Osteoblast (primary cell): ENCODE data around the gene INMT. TPM values are rescaled to one million over a fixed set of nuclear protein-coding genes. Genes with fewer than 3 reads are reported as not detected.

Experiments
- DNase-seq: peaks from one replicate; pipeline ENCODE4 v3.0.0; 2011; ENCODE audit warnings: low spot score, mixed read lengths; ENCODE audit not compliant: insufficient read length; ENCODE audit errors: missing footprints
- H2AFZ ChIP-seq: 2 replicates; pipeline ENCODE4 v1.6.0; 2011; ENCODE audit warnings: mild to moderate bottlenecking, low read length
- H3K27ac ChIP-seq: 2 replicates; pipeline ENCODE4 v1.5.1; 2011; ENCODE audit warnings: mild to moderate bottlenecking, low read depth, low read length, moderate library complexity
- H3K27me3 ChIP-seq: 2 replicates; pipeline ENCODE4 v1.6.0; 2012; ENCODE audit warnings: mild to moderate bottlenecking, control low read depth, inconsistent platforms, low read length, moderate library complexity; ENCODE audit not compliant: insufficient read depth
- H3K36me3 ChIP-seq: 2 replicates; pipeline ENCODE4 v1.5.1; 2011; ENCODE audit warnings: mild to moderate bottlenecking, low read length, control low read depth, moderate library complexity; ENCODE audit not compliant: insufficient read depth
- H3K4me1 ChIP-seq: 2 replicates; pipeline ENCODE4 v1.5.1; 2011; ENCODE audit warnings: mild to moderate bottlenecking, low read length, control low read depth, moderate library complexity; ENCODE audit not compliant: insufficient read depth
- H3K4me2 ChIP-seq: 2 replicates; pipeline ENCODE4 v1.6.0; 2011; ENCODE audit warnings: mild to moderate bottlenecking, low read length; ENCODE audit not compliant: insufficient read depth
- H3K4me3 ChIP-seq: fragments of 200-600 bp; sonication (generic); 3 replicates; pipeline ENCODE4 v1.5.1; 2012; ENCODE audit warnings: mild to moderate bottlenecking, low read length, inconsistent platforms; ENCODE audit not compliant: insufficient read depth
- H3K79me2 ChIP-seq: 2 replicates; pipeline ENCODE4 v1.6.0; 2012; ENCODE audit warnings: mild to moderate bottlenecking, low read length, control low read depth, inconsistent platforms; ENCODE audit not compliant: insufficient read depth
- H3K9me3 ChIP-seq: 2 replicates; pipeline ENCODE4 v1.5.1; 2011; ENCODE audit warnings: low read depth, low read length, control low read depth
- H4K20me1 ChIP-seq: 2 replicates; pipeline ENCODE4 v1.6.0; 2012; ENCODE audit warnings: mild to moderate bottlenecking, low read length, control low read depth; ENCODE audit not compliant: insufficient read depth
- total RNA-seq: library from RNA; depleted of rRNA; stranded (reverse); fragments of >200 nt; gene quantifications from 2 replicates; pipeline ENCODE4 v1.2.3, GENCODE V29; 2012
- TF ChIP-seq, protein P1 (sequence below): IDR thresholded peaks from 2 replicates; pipeline ENCODE4 v1.5.1; 2011; ENCODE audit warnings: mild to moderate bottlenecking, low read depth, low read length, moderate library complexity; ENCODE audit errors: extremely low read depth

The INMT gene
- total RNA-seq, 1 donor: 0.72 TPM

DNA sequence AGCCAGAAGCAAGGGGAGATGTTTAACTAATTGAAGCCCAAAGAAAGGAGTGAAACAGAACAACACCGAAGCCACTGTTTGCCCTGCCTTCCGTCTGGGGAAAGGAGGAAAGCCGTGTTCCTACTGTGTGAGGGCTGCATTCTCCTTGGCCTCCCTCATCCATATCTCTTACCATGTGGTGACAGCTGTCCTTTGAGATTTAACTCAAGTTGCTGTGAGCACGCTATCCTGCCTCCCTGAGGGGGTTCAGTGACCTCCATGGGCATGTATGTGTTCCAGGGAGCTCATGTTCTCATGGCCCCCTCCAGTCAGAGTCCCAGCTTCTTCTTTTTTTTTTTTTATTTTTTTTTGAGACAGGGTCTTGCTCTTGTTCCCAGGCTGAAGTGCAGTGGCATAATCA is 43.5 kb upstream of the INMT start:
- Histone ChIP-seq H3K4me2 (no peak overlapping the region), H3K4me3 (no peak overlapping the region), H3K4me1 (no peaks in the 10 kb centered on the region), H3K36me3 (no peaks in the 10 kb centered on the region), H3K79me2 (no peaks in the 10 kb centered on the region), H3K27ac (no peak overlapping the region), H3K27me3 (peaks cover 8% of the 10 kb centered on the region), H4K20me1 (no peaks in the 10 kb centered on the region), H3K9me3 (no peaks in the 10 kb centered on the region), H2AFZ (no peak overlapping the region)
- TF ChIP-seq, protein P1, sequence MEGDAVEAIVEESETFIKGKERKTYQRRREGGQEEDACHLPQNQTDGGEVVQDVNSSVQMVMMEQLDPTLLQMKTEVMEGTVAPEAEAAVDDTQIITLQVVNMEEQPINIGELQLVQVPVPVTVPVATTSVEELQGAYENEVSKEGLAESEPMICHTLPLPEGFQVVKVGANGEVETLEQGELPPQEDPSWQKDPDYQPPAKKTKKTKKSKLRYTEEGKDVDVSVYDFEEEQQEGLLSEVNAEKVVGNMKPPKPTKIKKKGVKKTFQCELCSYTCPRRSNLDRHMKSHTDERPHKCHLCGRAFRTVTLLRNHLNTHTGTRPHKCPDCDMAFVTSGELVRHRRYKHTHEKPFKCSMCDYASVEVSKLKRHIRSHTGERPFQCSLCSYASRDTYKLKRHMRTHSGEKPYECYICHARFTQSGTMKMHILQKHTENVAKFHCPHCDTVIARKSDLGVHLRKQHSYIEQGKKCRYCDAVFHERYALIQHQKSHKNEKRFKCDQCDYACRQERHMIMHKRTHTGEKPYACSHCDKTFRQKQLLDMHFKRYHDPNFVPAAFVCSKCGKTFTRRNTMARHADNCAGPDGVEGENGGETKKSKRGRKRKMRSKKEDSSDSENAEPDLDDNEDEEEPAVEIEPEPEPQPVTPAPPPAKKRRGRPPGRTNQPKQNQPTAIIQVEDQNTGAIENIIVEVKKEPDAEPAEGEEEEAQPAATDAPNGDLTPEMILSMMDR: no peak
- peak; percentile 56 for DNase-seq

DNA sequence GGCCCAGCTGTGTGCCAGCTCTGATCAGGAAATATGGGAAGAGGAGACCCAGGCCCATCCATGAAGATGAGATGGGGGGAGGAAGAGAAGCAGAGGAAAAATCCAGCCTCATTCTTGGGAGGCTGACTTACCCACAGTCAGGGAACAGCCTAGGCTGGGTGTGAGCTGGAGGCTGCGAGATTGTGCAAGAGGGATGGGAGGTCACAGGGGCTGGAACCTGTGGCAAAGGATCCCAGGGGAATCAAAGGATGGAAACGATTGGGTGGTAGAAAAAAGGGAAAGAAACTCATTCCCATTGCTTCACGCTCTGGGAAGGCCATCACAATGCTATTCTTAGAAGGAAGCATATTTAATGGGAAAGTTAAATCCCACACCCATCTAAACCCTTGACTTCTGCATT is 43.0 kb upstream of the INMT start:
- Histone ChIP-seq H3K4me1 (no peaks in the 10 kb centered on the region), H3K4me3 (no peak overlapping the region), H3K27me3 (peaks cover 8% of the 10 kb centered on the region), H4K20me1 (no peaks in the 10 kb centered on the region), H3K79me2 (no peaks in the 10 kb centered on the region), H3K9me3 (no peaks in the 10 kb centered on the region), H2AFZ (no peak overlapping the region), H3K27ac (no peak overlapping the region), H3K4me2 (no peak overlapping the region), H3K36me3 (no peaks in the 10 kb centered on the region)
- TF ChIP-seq, protein P1: no peak
- peak; percentile 90 for DNase-seq

DNA sequence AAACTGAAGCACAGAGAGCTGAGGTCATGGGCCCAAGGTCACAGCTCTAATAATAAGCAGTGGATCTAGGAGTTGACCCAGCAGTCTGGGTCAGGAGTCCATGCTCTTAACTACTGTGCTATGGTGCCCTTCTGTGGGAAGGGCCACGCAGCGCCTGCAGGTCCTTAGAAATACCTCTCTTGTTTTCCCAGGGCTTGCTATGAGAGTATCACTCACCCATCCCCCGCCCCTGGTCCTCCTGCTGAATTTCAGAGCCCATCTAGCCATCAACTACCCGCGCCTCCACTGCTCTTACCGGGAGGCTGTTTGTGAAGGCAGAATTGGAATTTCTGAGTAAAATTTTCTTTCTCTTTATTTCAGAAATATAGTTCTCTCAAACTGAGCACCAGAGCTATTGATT is 42.4 kb upstream of the INMT start:
- Histone ChIP-seq H3K9me3 (no peaks in the 10 kb centered on the region), H3K27me3 (peaks cover 11% of the 10 kb centered on the region), H3K27ac (no peak overlapping the region), H3K4me3 (no peak overlapping the region), H4K20me1 (no peaks in the 10 kb centered on the region), H3K36me3 (no peaks in the 10 kb centered on the region), H3K4me2 (no peak overlapping the region), H3K79me2 (no peaks in the 10 kb centered on the region), H3K4me1 (no peaks in the 10 kb centered on the region), H2AFZ (no peak overlapping the region)
- no peak for DNase-seq
- TF ChIP-seq, protein P1: no peak

DNA sequence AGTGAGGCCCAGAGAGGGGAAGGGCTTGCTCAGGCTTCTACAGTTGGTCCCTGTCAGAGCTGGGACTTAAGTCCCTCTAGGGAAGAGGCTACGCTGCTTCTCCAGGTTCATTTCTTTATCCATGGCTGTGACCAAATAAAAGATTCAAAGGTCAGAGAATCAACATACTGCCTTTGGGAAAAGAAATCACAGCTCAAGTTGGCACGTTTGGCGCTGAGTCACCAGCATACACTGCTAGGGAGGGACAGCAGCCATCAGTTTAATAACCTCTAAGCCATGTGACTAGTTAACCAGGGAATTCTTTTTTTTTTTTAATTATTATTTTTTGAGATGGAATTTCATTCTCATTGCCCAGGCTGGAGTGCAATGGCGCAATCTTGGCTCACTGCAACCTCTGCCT is 41.3 kb upstream of the INMT start:
- H3K79me2 ChIP-seq: no peaks in the 10 kb centered on the region
- no peak overlapping the region for H3K4me3 ChIP-seq
- H3K36me3 ChIP-seq: no peaks in the 10 kb centered on the region
- H3K4me2 ChIP-seq: no peak overlapping the region
- H3K9me3 ChIP-seq: no peaks in the 10 kb centered on the region
- H4K20me1 ChIP-seq: no peaks in the 10 kb centered on the region
- TF ChIP-seq, protein P1: no peak
- H3K27me3 ChIP-seq: peaks cover 14% of the 10 kb centered on the region
- no peak overlapping the region for H3K27ac ChIP-seq
- H3K4me1 ChIP-seq: no peaks in the 10 kb centered on the region
- DNase-seq: peak; percentile 36
- no peak overlapping the region for H2AFZ ChIP-seq
